GM12878 (cell line): ENCODE measurements around the gene IGFBP1. TPM values are rescaled to one million over a fixed set of nuclear protein-coding genes. Genes with fewer than 3 reads are reported as not detected.
A peak's percentile ranks its signal among the peaks of the same experiment; 100 is the strongest.

Experiments used
- ATAC-seq: fragments of 200-7000 bp; cut with Tn5 transposase; 3 replicates; pipeline ENCODE4 v1.9.1; 2020; ENCODE audit warnings: mild to moderate bottlenecking, moderate library complexity
- BruUV-seq: library from RNA; stranded (reverse); fragments of 400-500 nt; replicated peaks from 2 replicates; lab custom pipeline; 2021; lab: Mats Ljungman, UMichigan
- CTCF ChIA-PET: fragments of 300-600 bp; sonication (Branson Sonifier 250); formaldehyde crosslinking; extraction: SDS; loops from one replicate; lab custom pipeline; 2021; ENCODE audit warnings: inconsistent platforms; lab: Yijun Ruan, JAX
- POLR2A ChIA-PET: fragments of 350-600 bp; formaldehyde crosslinking; extraction: SDS; loops from one replicate; lab custom pipeline; 2021; ENCODE audit warnings: inconsistent platforms; lab: Charles Lee
- RAD21 ChIA-PET: fragments of 300-600 bp; sonication (Branson Sonifier 250); formaldehyde crosslinking; loops from one replicate; lab custom pipeline; 2023; ENCODE audit warnings: antibody characterized with exemption; ENCODE audit not compliant: unreplicated experiment; lab: Charles Lee
- SMC1A ChIA-PET: fragments of 300-600 bp; sonication (Branson Sonifier 250); formaldehyde crosslinking; loops from one replicate; lab custom pipeline; 2023; ENCODE audit not compliant: unreplicated experiment, uncharacterized antibody; lab: Charles Lee
- DNase-seq: peaks from one replicate; pipeline ENCODE4 v3.0.0-alpha.2; 2011; ENCODE audit warnings: low read depth, low spot score
- FAIRE-seq: peaks from 3 replicates; lab custom pipeline; 2011; peaks lifted over from hg19 to GRCh38; lab: Jason Lieb, UNC
- H2AFZ ChIP-seq: 2 replicates; pipeline ENCODE4 v1.6.0; 2011; ENCODE audit warnings: low read depth, low read length, control low read depth; ENCODE audit not compliant: control insufficient read depth
- H3K27ac ChIP-seq: 2 replicates; pipeline ENCODE4 v1.5.1; 2011; ENCODE audit warnings: control low read depth; ENCODE audit not compliant: control insufficient read depth, insufficient read depth
- H3K27me3 ChIP-seq, 2 experiments: replicated peaks in 1 of 2; 2 replicates each; pipeline versions ENCODE4 v1.6.0 to v1.6.1; 2011; ENCODE audit warnings: low read length in 1 of 2; ENCODE audit not compliant: control insufficient read depth in 2 of 2, insufficient read depth in 2 of 2
- H3K36me3 ChIP-seq, 2 experiments: 2 replicates each; pipeline ENCODE4 v1.5.1; 2011; ENCODE audit warnings: low read length in 1 of 2; ENCODE audit not compliant: control insufficient read depth in 2 of 2, insufficient read depth in 2 of 2
- H3K4me1 ChIP-seq: 2 replicates; pipeline ENCODE4 v1.6.1; 2011; ENCODE audit warnings: mild to moderate bottlenecking, low read length, moderate library complexity, mixed read lengths; ENCODE audit not compliant: control insufficient read depth, insufficient read depth
- H3K4me2 ChIP-seq: 2 replicates; pipeline ENCODE4 v1.6.0; 2011; ENCODE audit warnings: control low read depth; ENCODE audit not compliant: control insufficient read depth, insufficient read depth
- H3K4me3 ChIP-seq: fragments of 200-600 bp; sonication (generic); 2 replicates; pipeline ENCODE4 v1.5.1; 2016
- H3K79me2 ChIP-seq: 2 replicates; pipeline ENCODE4 v1.6.0; 2011; ENCODE audit warnings: low read length; ENCODE audit not compliant: control insufficient read depth, insufficient read depth
- H3K9ac ChIP-seq: 2 replicates; pipeline ENCODE4 v1.8.0; 2011; ENCODE audit warnings: low read length, control low read depth, mixed read lengths; ENCODE audit not compliant: control insufficient read depth, insufficient read depth
- H3K9me3 ChIP-seq: replicated peaks from 3 replicates; pipeline ENCODE4 v1.5.1; 2011; ENCODE audit warnings: mild to moderate bottlenecking, low read length; ENCODE audit not compliant: control insufficient read depth, insufficient read depth
- H4K20me1 ChIP-seq: 2 replicates; pipeline ENCODE4 v1.6.0; 2011; ENCODE audit not compliant: control insufficient read depth, insufficient read depth
- BRCA1 ChIP-seq: IDR thresholded peaks from 2 replicates; pipeline ENCODE4 v1.6.1; 2011; ENCODE audit warnings: low read depth, low read length, improper control_type of control experiment
- EP300 ChIP-seq, 2 experiments: fragments of 150-350 bp in 1 of 2; IDR thresholded peaks; 2 replicates each; pipeline ENCODE4 v1.6.1; 2011 to 2012; ENCODE audit warnings: low read depth in 2 of 2, low read length in 2 of 2, borderline replicate concordance in 1 of 2, improper control_type of control experiment in 1 of 2, inconsistent platforms in 1 of 2; ENCODE audit not compliant: control insufficient read depth in 1 of 2
- HCFC1 ChIP-seq: fragments of 150-350 bp; IDR thresholded peaks from 2 replicates; pipeline ENCODE4 v1.6.1; 2014; ENCODE audit warnings: low read length
- HDAC2 ChIP-seq: fragments of 200-600 bp; sonication (generic); IDR thresholded peaks from 2 replicates; pipeline ENCODE4 v1.6.1; 2017
- MEF2A ChIP-seq: IDR thresholded peaks from 2 replicates; pipeline ENCODE4 v1.6.1; 2011; ENCODE audit warnings: low read depth, mild to moderate bottlenecking, low read length, moderate library complexity; ENCODE audit not compliant: insufficient read depth
- RAD21 ChIP-seq: IDR thresholded peaks from 2 replicates; pipeline ENCODE4 v1.6.1; 2011; ENCODE audit warnings: mild to moderate bottlenecking, low read depth, low read length, moderate library complexity; ENCODE audit not compliant: insufficient read depth
- SMC3 ChIP-seq: IDR thresholded peaks from 2 replicates; pipeline ENCODE4 v1.6.1; 2011; ENCODE audit warnings: low read length, improper control_type of control experiment, borderline replicate concordance
- SRF ChIP-seq, 2 experiments: IDR thresholded peaks; 2 replicates each; pipeline ENCODE4 v1.6.1; 2011; ENCODE audit warnings: low read depth in 2 of 2, low read length in 2 of 2, mild to moderate bottlenecking in 1 of 2, moderate library complexity in 1 of 2
- TCF7 ChIP-seq: IDR thresholded peaks from 2 replicates; pipeline ENCODE4 v1.6.1; 2014; ENCODE audit warnings: antibody characterized with exemption, borderline replicate concordance
- WGBS: methylation state at CpG from one replicate; pipeline ENCODE4 v1.1.6; 2016; ENCODE audit warnings: low lambda C conversion rate; ENCODE audit not compliant: insufficient replicate concordance, insufficient coverage; ENCODE audit errors: missing lambda C conversion rate; 5-methylcytosine and 5-hydroxymethylcytosine counted together
- in situ Hi-C: fragments of 300-500 bp; cut with MboI; formaldehyde crosslinking; loops from 9 replicates; pipeline ENCODE4 v1.14.3; 2018; ENCODE audit warnings: mixed read lengths
- intact Hi-C: fragments of 100-400 bp; cut with micrococcal nuclease; formaldehyde crosslinking; loops from one replicate; pipeline ENCODE4 v1.14.2; 2022; ENCODE audit not compliant: unreplicated experiment
- polyA plus RNA-seq, 11 experiments: library from polyadenylated mRNA; depleted of rRNA in 4 of 11; unstranded in 6 of 11; stranded (reverse) in 5 of 11; fragments of >200 nt; fragmentation: Nextera tagmentation in 4 of 11; fragmentation: Illumina TruSeq in 1 of 11; extraction: Ambion mirVana in 4 of 11; extraction: Trizol in 1 of 11; gene quantifications; 1 replicate in 1 of 11; 2 replicates in 10 of 11; pipeline versions ENCODE4 v1.2.1 to v1.2.3, GENCODE V29; 2011 to 2016; ENCODE audit warnings: inconsistent platforms in 2 of 11, missing spikeins in 2 of 11, low read depth in 1 of 11
- total RNA-seq, 4 experiments: library from RNA; depleted of rRNA in 3 of 4; stranded (reverse); fragments of >200 nt in 3 of 4; fragmentation: Illumina TruSeq in 1 of 4; extraction: Trizol in 1 of 4; gene quantifications; 2 replicates each; pipeline versions ENCODE4 v1.2.1 to v1.2.3, GENCODE V29; 2013 to 2021
- TF ChIP-seq, protein P1 (sequence below): fragments of 450-650 bp; IDR thresholded peaks from 2 replicates; pipeline ENCODE4 v1.6.1; 2016; ENCODE audit warnings: mild to moderate bottlenecking

The IGFBP1 gene
- total and polyA plus RNA-seq, 10 of the 15 experiments (the other 5 are each of a cell fraction or from before 2014, with no cell fraction given), result 0.13 TPM; not detected in 9

DNA sequence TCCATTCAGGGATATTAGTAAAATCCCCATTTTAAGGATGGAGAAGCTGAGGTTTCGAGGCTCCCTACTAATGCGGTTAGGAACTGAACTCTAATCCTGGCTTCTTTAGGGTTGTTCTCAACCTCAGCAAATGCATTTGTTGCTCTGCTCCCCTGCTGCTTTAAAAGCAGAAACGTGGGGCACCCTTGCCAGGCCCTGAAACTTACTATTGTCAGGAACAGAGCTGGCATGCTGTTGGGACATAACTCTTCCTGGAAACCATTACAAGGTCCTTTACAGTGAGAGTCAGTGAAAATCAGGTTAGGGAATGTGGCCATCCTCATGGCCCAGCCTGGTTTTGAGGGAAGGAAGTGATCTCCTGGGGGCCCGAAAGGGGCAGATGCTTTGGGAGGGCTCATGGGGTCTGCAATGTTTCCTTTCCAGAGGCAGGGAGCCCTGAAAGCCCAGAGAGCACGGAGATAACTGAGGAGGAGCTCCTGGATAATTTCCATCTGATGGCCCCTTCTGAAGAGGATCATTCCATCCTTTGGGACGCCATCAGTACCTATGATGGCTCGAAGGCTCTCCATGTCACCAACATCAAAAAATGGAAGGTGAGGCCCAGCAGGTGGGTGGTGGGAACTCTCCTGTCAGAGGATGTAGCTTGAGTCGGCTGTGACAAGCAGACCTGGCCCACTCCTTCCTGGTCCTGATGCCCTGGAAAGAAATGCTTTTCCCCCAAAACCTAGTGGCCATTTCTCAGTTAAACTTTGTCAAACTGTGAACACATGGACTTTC lies 2.0 kb downstream of the IGFBP1 start:
- no TSS peak for BruUV-seq
- no peak overlapping the region for H2AFZ ChIP-seq
- no peak for ATAC-seq
- FAIRE-seq, result no peak
- H3K9me3 ChIP-seq, result no peaks in the 10 kb centered on the region
- in situ Hi-C loops, result no loop called here
- H4K20me1 ChIP-seq, result 0 out of 2 replicates have a peak, but pooled peaks cover 4% of the 10 kb centered on the region
- H3K27me3 ChIP-seq, result peaks cover 0 to 18% of the 10 kb centered on the region in 2 experiments
- CTCF ChIA-PET, result interaction anchor here (0.7 to 2.0 kb wide), 12 partner anchors 8 to 1844 kb away, joined by 3 to 10 read pairs (median 4); no protein-coding TSS in a partner anchor
- RAD21 ChIA-PET, result interaction anchor here (0.6 to 1.0 kb wide), 4 partner anchors 27 to 1364 kb away, joined by 3 to 5 read pairs (median 3); no protein-coding TSS in a partner anchor
- H3K9ac ChIP-seq, result no peak overlapping the region
- SMC1A ChIA-PET, result interaction anchor here (1.3 to 1.4 kb wide), 2 partner anchors 32 to 463 kb away, joined by 3 to 8 read pairs; no protein-coding TSS in a partner anchor
- intact Hi-C loops, result loop anchor here (2.0 kb wide), 1 partner anchor 1290 kb away; no protein-coding TSS in a partner anchor
- H3K4me1 ChIP-seq, result no peaks in the 10 kb centered on the region
- no peak for TF ChIP-seq HDAC2
- TF ChIP-seq TCF7, result 0 out of 2 replicates have a peak, but pooled peaks have one; percentile 3
- no peak for TF ChIP-seq BRCA1
- TF ChIP-seq, all 136 proteins: peak for 1
- Histone ChIP-seq H3K4me3 (no peak overlapping the region), H3K4me2 (no peak overlapping the region), H3K79me2 (no peaks in the 10 kb centered on the region), H3K27ac (no peak overlapping the region), H3K36me3 (no peaks in the 10 kb centered on the region)
- no peak for DNase-seq
- POLR2A ChIA-PET, result no interaction called here
- WGBS, result 15% methylated on average over 8 of the region's 8 CpGs

DNA sequence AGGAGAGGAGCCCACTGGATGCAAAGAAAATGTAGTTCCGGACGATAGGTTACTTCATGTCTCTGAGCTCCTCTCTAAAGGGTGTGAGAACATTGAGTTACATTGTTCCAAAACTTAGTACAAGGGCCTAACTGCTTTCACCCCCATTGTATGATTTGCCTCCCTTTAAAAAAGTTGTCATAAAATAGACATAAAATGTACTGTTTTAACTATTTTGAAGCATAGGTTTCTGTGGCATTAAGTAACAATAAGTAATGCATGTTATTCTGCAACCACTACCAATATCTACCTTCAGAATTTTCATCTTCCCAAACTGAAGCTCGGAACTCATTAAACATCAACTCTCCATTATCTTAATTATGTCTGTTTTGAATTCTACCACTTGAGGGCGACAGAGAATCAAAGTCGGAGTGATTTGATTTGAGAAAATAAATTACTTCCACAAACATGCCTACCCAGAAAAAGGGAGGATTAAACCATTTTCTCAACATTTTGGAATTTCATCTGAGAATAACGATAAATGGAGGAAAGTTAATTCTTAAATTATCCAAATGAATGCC lies 2.7 kb downstream of the IGFBP1 start:
- SMC1A ChIA-PET, result interaction anchor here (1.3 to 1.4 kb wide), 2 partner anchors 31 to 462 kb away, joined by 3 to 8 read pairs; no protein-coding TSS in a partner anchor
- CTCF ChIA-PET, result interaction anchor here (0.6 to 2.0 kb wide), 13 partner anchors 9 to 1843 kb away, joined by 3 to 10 read pairs (median 4); no protein-coding TSS in a partner anchor
- DNase-seq, result no peak
- no peak for FAIRE-seq
- 6% methylated on average over 6 of the region's 6 CpGs for WGBS
- peaks cover 0 to 14% of the 10 kb centered on the region in 2 experiments for H3K27me3 ChIP-seq
- intact Hi-C loops (loop anchor here (1.0 to 2.0 kb wide), 3 partner anchors 461 to 1290 kb away; no protein-coding TSS in a partner anchor), in situ Hi-C loops (no loop called here)
- POLR2A ChIA-PET, result no interaction called here
- H3K9ac ChIP-seq, result no peak overlapping the region
- no peak overlapping the region for H3K4me2 ChIP-seq
- H3K36me3 ChIP-seq, result no peaks in the 10 kb centered on the region
- 0 out of 2 replicates have a peak, but pooled peaks cover 4% of the 10 kb centered on the region for H4K20me1 ChIP-seq
- H3K4me3 ChIP-seq, result no peak overlapping the region
- no peaks in the 10 kb centered on the region for H3K79me2 ChIP-seq
- H3K27ac ChIP-seq, result no peak overlapping the region
- no peak overlapping the region for H2AFZ ChIP-seq
- RAD21 ChIA-PET, result interaction anchor here (0.6 to 1.0 kb wide), 4 partner anchors 27 to 1363 kb away, joined by 3 to 5 read pairs (median 3); no protein-coding TSS in a partner anchor
- no TSS peak for BruUV-seq
- H3K4me1 ChIP-seq, result no peaks in the 10 kb centered on the region
- ATAC-seq, result peak; percentile 31; the same call in 1 of the 3 replicates
- H3K9me3 ChIP-seq, result no peaks in the 10 kb centered on the region
- TF ChIP-seq SRF (IDR thresholded peaks at IDR 0.05; ENCODE audit: low read depth in 2 of 2, low read length in 2 of 2), result no peak
- TF ChIP-seq, protein P1, sequence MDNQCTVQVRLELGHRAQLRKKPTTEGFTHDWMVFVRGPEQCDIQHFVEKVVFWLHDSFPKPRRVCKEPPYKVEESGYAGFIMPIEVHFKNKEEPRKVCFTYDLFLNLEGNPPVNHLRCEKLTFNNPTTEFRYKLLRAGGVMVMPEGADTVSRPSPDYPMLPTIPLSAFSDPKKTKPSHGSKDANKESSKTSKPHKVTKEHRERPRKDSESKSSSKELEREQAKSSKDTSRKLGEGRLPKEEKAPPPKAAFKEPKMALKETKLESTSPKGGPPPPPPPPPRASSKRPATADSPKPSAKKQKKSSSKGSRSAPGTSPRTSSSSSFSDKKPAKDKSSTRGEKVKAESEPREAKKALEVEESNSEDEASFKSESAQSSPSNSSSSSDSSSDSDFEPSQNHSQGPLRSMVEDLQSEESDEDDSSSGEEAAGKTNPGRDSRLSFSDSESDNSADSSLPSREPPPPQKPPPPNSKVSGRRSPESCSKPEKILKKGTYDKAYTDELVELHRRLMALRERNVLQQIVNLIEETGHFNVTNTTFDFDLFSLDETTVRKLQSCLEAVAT, result no peak
- TF ChIP-seq SMC3, result peak; percentile 43; the same call in 1 of the 2 replicates
- peak; percentile 65 for TF ChIP-seq RAD21
- TF ChIP-seq HCFC1, result no peak
- TF ChIP-seq EP300 (IDR thresholded peaks at IDR 0.05; ENCODE audit: borderline replicate concordance in 1 of 2, control insufficient read depth in 1 of 2, low read depth in 2 of 2, low read length in 2 of 2), result no peak
- no peak for TF ChIP-seq MEF2A
